IMR-90 (cell line): Measurements from ENCODE around the gene UBE2O. TPM values are rescaled to one million over a fixed set of nuclear protein-coding genes. Genes with fewer than 3 reads are reported as not detected.

Source experiments
- ATAC-seq: fragments of 200-7000 bp; cut with Tn5 transposase; 2 replicates; pipeline ENCODE4 v1.9.1; 2020; ENCODE audit warnings: low read depth, mild to moderate bottlenecking, moderate library complexity
- BruUV-seq: library from RNA; stranded (reverse); fragments of 400-500 nt; replicated peaks from 2 replicates; lab custom pipeline; 2021; lab: Mats Ljungman, UMichigan
- CTCF ChIA-PET: fragments of 300-600 bp; formaldehyde crosslinking; extraction: SDS; loops from one replicate; lab custom pipeline; 2021; ENCODE audit warnings: antibody characterized with exemption; lab: Yijun Ruan, JAX
- POLR2A ChIA-PET: fragments of 300-600 bp; sonication (Branson Sonifier 250); formaldehyde crosslinking; loops from one replicate; lab custom pipeline; 2022; ENCODE audit warnings: antibody characterized with exemption; ENCODE audit not compliant: unreplicated experiment; lab: Charles Lee
- DNase-seq: peaks from one replicate; pipeline ENCODE4 v3.0.0; 2013
- H2AFZ ChIP-seq: replicated peaks from 2 replicates; pipeline ENCODE3; 2013; ENCODE audit warnings: low read length, mild to moderate bottlenecking; ENCODE audit not compliant: poor library complexity
- H2AK5ac ChIP-seq: 2 replicates; pipeline ENCODE4 v1.6.1; 2013; ENCODE audit warnings: low read depth, low read length, inconsistent platforms
- H2AK9ac ChIP-seq: replicated peaks from 2 replicates; pipeline ENCODE3; 2013; ENCODE audit warnings: mild to moderate bottlenecking, low read depth, low read length, moderate library complexity; ENCODE audit not compliant: poor library complexity
- H2BK120ac ChIP-seq: 2 replicates; pipeline ENCODE4 v1.6.1; 2013; ENCODE audit warnings: low read depth, low read length, inconsistent platforms
- H2BK15ac ChIP-seq: 3 replicates; pipeline ENCODE4 v1.6.1; 2013; ENCODE audit warnings: low read depth, low read length, inconsistent platforms
- H2BK20ac ChIP-seq: 2 replicates; pipeline ENCODE4 v1.6.1; 2013; ENCODE audit warnings: low read depth, mild to moderate bottlenecking, inconsistent platforms, low read length, moderate library complexity
- H2BK5ac ChIP-seq: 2 replicates; pipeline ENCODE4 v1.6.1; 2013; ENCODE audit warnings: mild to moderate bottlenecking, low read depth, low read length, inconsistent platforms; ENCODE audit not compliant: poor library complexity, severe bottlenecking
- H3K14ac ChIP-seq: replicated peaks from 2 replicates; pipeline ENCODE4 v1.6.1; 2013; ENCODE audit warnings: low read depth, low read length, inconsistent platforms
- H3K18ac ChIP-seq: 2 replicates; pipeline ENCODE4 v1.6.1; 2013; ENCODE audit warnings: low read depth, low read length, control low read depth
- H3K23ac ChIP-seq: 2 replicates; pipeline ENCODE4 v1.6.1; 2013; ENCODE audit warnings: low read depth, low read length, inconsistent platforms
- H3K27ac ChIP-seq: 2 replicates; pipeline ENCODE4 v1.5.1; 2013; ENCODE audit warnings: mild to moderate bottlenecking, control low read depth, low read length; ENCODE audit not compliant: insufficient read depth
- H3K27me3 ChIP-seq: 2 replicates; pipeline ENCODE4 v1.6.1; 2013; ENCODE audit warnings: low read length; ENCODE audit not compliant: control insufficient read depth, insufficient read depth
- H3K36me3 ChIP-seq: 2 replicates; pipeline ENCODE4 v1.6.1; 2013; ENCODE audit warnings: low read length, mixed read lengths; ENCODE audit not compliant: control insufficient read depth, insufficient read depth
- H3K4ac ChIP-seq: 2 replicates; pipeline ENCODE4 v1.6.1; 2013; ENCODE audit warnings: low read depth, low read length, inconsistent platforms
- H3K4me1 ChIP-seq: 2 replicates; pipeline ENCODE4 v1.6.1; 2013; ENCODE audit warnings: low read length, mixed read lengths; ENCODE audit not compliant: control insufficient read depth, insufficient read depth
- H3K4me2 ChIP-seq: 2 replicates; pipeline ENCODE4 v1.6.1; 2013; ENCODE audit warnings: low read depth, mild to moderate bottlenecking, control low read depth, low read length, moderate library complexity
- H3K4me3 ChIP-seq: 2 replicates; pipeline ENCODE4 v1.5.1; 2013; ENCODE audit warnings: low read depth, mild to moderate bottlenecking, control low read depth, low read length, moderate library complexity; ENCODE audit not compliant: insufficient read depth
- H3K56ac ChIP-seq: 2 replicates; pipeline ENCODE4 v1.6.1; 2013; ENCODE audit warnings: low read length, inconsistent platforms; ENCODE audit not compliant: insufficient read depth; ENCODE audit errors: extremely low read depth
- H3K79me1 ChIP-seq, 2 experiments: 2 replicates each; pipeline ENCODE4 v1.6.1; 2013; ENCODE audit warnings: low read length in 2 of 2, inconsistent platforms in 1 of 2, low read depth in 1 of 2
- H3K9ac ChIP-seq: 2 replicates; pipeline ENCODE4 v1.6.1; 2013; ENCODE audit warnings: low read depth, low read length, control low read depth
- H3K9me1 ChIP-seq: 2 replicates; pipeline ENCODE4 v1.6.1; 2013; ENCODE audit warnings: low read length, inconsistent platforms; ENCODE audit not compliant: insufficient read depth
- H3K9me3 ChIP-seq: 2 replicates; pipeline ENCODE4 v1.6.1; 2013; ENCODE audit warnings: low read length; ENCODE audit not compliant: control insufficient read depth, insufficient read depth
- H4K20me1 ChIP-seq: 2 replicates; pipeline ENCODE4 v1.6.1; 2013; ENCODE audit warnings: low read length, inconsistent platforms; ENCODE audit not compliant: insufficient read depth
- H4K5ac ChIP-seq: 2 replicates; pipeline ENCODE4 v1.6.1; 2013; ENCODE audit warnings: mild to moderate bottlenecking, low read depth, low read length, control low read depth
- H4K8ac ChIP-seq, 2 experiments: 2 replicates each; pipeline ENCODE4 v1.6.1; 2013; ENCODE audit warnings: low read depth in 2 of 2, low read length in 2 of 2, control low read depth in 1 of 2, inconsistent platforms in 1 of 2
- H4K91ac ChIP-seq: 2 replicates; pipeline ENCODE4 v1.6.1; 2013; ENCODE audit warnings: low read depth, low read length, inconsistent platforms; ENCODE audit not compliant: insufficient read depth
- BHLHE40 ChIP-seq: fragments of 150-350 bp; IDR thresholded peaks from 2 replicates; pipeline ENCODE4 v1.6.1; 2016; ENCODE audit warnings: mild to moderate bottlenecking, low read depth, low read length
- FOS ChIP-seq: fragments of 150-350 bp; IDR thresholded peaks from 2 replicates; pipeline ENCODE4 v1.6.1; 2016; ENCODE audit warnings: low read depth, low read length
- MAZ ChIP-seq: IDR thresholded peaks from 2 replicates; pipeline ENCODE4 v1.6.1; 2012; ENCODE audit warnings: low read depth, mild to moderate bottlenecking, low read length, improper control_type of control experiment, moderate library complexity, borderline replicate concordance
- WGBS, 2 experiments: methylation state at CpG; one replicate each; pipeline versions ENCODE4 v1.1.5 to v1.1.7; 2013; ENCODE audit warnings: missing lambda C conversion rate in 2 of 2; ENCODE audit not compliant: insufficient read length in 1 of 2; ENCODE audit errors: extremely low coverage in 2 of 2; 5-methylcytosine and 5-hydroxymethylcytosine counted together
- dilution Hi-C: fragments of 300-500 bp; cut with HindIII; formaldehyde crosslinking; loops from one replicate; pipeline ENCODE4 v1.14.3; 2018; ENCODE audit warnings: low sequenced_read_pairs; ENCODE audit not compliant: unreplicated experiment
- in situ Hi-C: fragments of 300-500 bp; cut with MboI; formaldehyde crosslinking; loops from 3 replicates; pipeline ENCODE4 v1.14.3; 2019; ENCODE audit warnings: low sequenced_read_pairs, inconsistent platforms, mixed read lengths
- intact Hi-C: fragments of 100-400 bp; cut with micrococcal nuclease; formaldehyde crosslinking; loops from 2 replicates; pipeline ENCODE4 v1.10.0; 2022
- polyA plus RNA-seq, 3 experiments: library from polyadenylated mRNA; depleted of rRNA; stranded (reverse); fragments of >200 nt; gene quantifications; 2 replicates each; pipeline ENCODE4 v1.2.3, GENCODE V29; 2012; ENCODE audit warnings: low replicate concordance in 1 of 3
- total RNA-seq: library from RNA; depleted of rRNA; stranded (reverse); fragments of >200 nt; gene quantifications from 2 replicates; pipeline ENCODE4 v1.2.3, GENCODE V29; 2012
- TF ChIP-seq, protein P1 (sequence below): fragments of 150-350 bp; IDR thresholded peaks from 2 replicates; pipeline ENCODE4 v1.6.1; 2016; ENCODE audit warnings: low read depth, mild to moderate bottlenecking, low read length, moderate library complexity, borderline replicate concordance

UBE2O gene
- total and polyA plus RNA-seq, 2 of the 4 experiments (the other 2 are of a cell fraction), result 17.6 TPM

DNA sequence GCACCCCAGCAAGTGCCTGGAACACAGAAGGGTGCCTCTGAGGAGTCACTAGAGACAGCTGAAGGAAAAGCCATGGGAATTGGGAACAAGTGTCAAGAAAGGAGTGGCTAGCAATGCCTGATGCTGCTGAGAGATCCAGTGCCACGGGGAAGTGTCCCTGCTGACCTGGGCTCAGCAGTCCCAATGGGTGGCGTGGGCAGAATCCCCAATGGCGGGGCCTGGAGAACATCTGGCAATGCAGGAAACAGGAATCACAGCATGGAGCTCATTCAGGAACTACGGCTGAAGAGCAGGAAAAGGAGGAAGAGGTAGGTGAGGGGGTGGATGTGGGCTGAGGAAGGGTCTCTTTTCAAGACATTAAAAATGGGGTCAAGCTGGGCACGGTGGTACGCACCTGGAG is 30.1 kb downstream of the UBE2O start:
- Histone ChIP-seq H3K27me3 (no peaks in the 10 kb centered on the region), H2AK5ac (no peak overlapping the region; the same call in 1 of the 2 replicates), H4K5ac (no peak overlapping the region), H3K36me3 (peaks cover 7% of the 10 kb centered on the region; the same call in 1 of the 2 replicates), H2BK15ac (no peak overlapping the region), H2BK5ac (no peak overlapping the region), H3K18ac (no peak overlapping the region), H3K9me1 (peaks cover 27% of the 10 kb centered on the region), H3K4ac (no peak overlapping the region), H3K4me1 (peaks cover 12% of the 10 kb centered on the region), H3K9ac (no peak overlapping the region), H4K20me1 (peaks cover 70% of the 10 kb centered on the region), H3K4me2 (no peak overlapping the region), H2AK9ac (peak overlapping the region; percentile 63), H3K4me3 (no peak overlapping the region), H2AFZ (no peak overlapping the region), H3K27ac (no peak overlapping the region), H3K56ac (no peak overlapping the region), H2BK120ac (no peak overlapping the region), H2BK20ac (no peak overlapping the region), H3K14ac (no peak overlapping the region), H3K23ac (no peak overlapping the region; the same call in 1 of the 2 replicates), H3K79me1 (peaks cover 35 to 79% of the 10 kb centered on the region in 2 experiments), H3K9me3 (no peaks in the 10 kb centered on the region), H4K8ac (no peak overlapping the region), H4K91ac (no peak overlapping the region)
- in situ Hi-C loops (no loop called here), intact Hi-C loops (no loop called here), dilution Hi-C loops (no loop called here)
- WGBS, 2 experiments, result 100% methylated on average over 1 of the region's 6 CpGs; no CpG with 5 or more reads in 1 of the 2 experiments
- BruUV-seq, result no TSS peak
- POLR2A ChIA-PET, result no interaction called here
- CTCF ChIA-PET, result no interaction called here
- ATAC-seq, result no peak
- TF ChIP-seq FOS (no peak), BHLHE40 (no peak), MAZ (no peak)
- TF ChIP-seq, protein P1, sequence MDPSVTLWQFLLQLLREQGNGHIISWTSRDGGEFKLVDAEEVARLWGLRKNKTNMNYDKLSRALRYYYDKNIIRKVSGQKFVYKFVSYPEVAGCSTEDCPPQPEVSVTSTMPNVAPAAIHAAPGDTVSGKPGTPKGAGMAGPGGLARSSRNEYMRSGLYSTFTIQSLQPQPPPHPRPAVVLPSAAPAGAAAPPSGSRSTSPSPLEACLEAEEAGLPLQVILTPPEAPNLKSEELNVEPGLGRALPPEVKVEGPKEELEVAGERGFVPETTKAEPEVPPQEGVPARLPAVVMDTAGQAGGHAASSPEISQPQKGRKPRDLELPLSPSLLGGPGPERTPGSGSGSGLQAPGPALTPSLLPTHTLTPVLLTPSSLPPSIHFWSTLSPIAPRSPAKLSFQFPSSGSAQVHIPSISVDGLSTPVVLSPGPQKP, result no peak
- no peak for DNase-seq
